B cell (primary cell): Measurements from ENCODE around the gene DOCK4. TPM values are rescaled to one million over a fixed set of nuclear protein-coding genes. Genes with fewer than 3 reads are reported as not detected.

Experiments used
- ATAC-seq: fragments of 200-7000 bp; cut with Tn5 transposase; one replicate; pipeline ENCODE4 v1.10.0; 2021; ENCODE audit warnings: low read depth, mild to moderate bottlenecking, moderate number of reproducible peaks, moderate library complexity
- CTCF ChIA-PET: fragments of 350-600 bp; sonication (Branson Sonifier 250); formaldehyde crosslinking; loops from one replicate; lab custom pipeline; 2021; ENCODE audit warnings: antibody characterized with exemption, inconsistent platforms; lab: Charles Lee
- POLR2A ChIA-PET: fragments of 350-600 bp; sonication (Branson Sonifier 250); formaldehyde crosslinking; loops from one replicate; lab custom pipeline; 2021; ENCODE audit warnings: antibody characterized with exemption; lab: Charles Lee
- DNase-seq: peaks from one replicate; pipeline ENCODE4 v3.0.0; 2013
- H2AFZ ChIP-seq: 2 replicates; pipeline ENCODE4 v1.6.1; 2012; ENCODE audit warnings: mild to moderate bottlenecking, low read depth, low read length; ENCODE audit not compliant: insufficient read depth, poor library complexity, severe bottlenecking
- H3K27ac ChIP-seq, 2 donors: 1 replicate in 1 of 2; 2 replicates in 1 of 2; pipeline ENCODE4 v1.5.1; 2012 to 2013; ENCODE audit warnings: low read length in 2 of 2, mild to moderate bottlenecking in 2 of 2, moderate library complexity in 1 of 2
- H3K27me3 ChIP-seq, 4 experiments: fragments of 200-600 bp in 1 of 4; sonication (generic) in 1 of 4; replicated peaks in 1 of 4; 1 replicate in 2 of 4; 2 replicates in 2 of 4; pipeline versions ENCODE4 v1.6.1 to v1.7.0; 2013 to 2016; ENCODE audit warnings: low read length in 3 of 4, mild to moderate bottlenecking in 2 of 4, mixed read lengths in 1 of 4, moderate library complexity in 1 of 4; ENCODE audit not compliant: insufficient read depth in 4 of 4, control insufficient read depth in 3 of 4; ENCODE audit errors: control extremely low read depth in 1 of 4
- H3K36me3 ChIP-seq, 2 experiments: replicated peaks in 1 of 2; 1 replicate in 1 of 2; 2 replicates in 1 of 2; pipeline versions ENCODE4 v1.6.1 to v1.7.1; 2013; ENCODE audit warnings: low read length in 1 of 2; ENCODE audit not compliant: insufficient read depth in 2 of 2, control insufficient read depth in 1 of 2; ENCODE audit errors: control extremely low read depth in 1 of 2, extremely low read depth in 1 of 2
- H3K4me1 ChIP-seq, 2 donors: fragments of 200-600 bp in 1 of 2; sonication (generic) in 1 of 2; 1 replicate in 1 of 2; 2 replicates in 1 of 2; pipeline versions ENCODE4 v1.5.1 to v1.6.1; 2013 to 2017; ENCODE audit warnings: low read length in 2 of 2; ENCODE audit not compliant: control insufficient read depth in 2 of 2, insufficient read depth in 2 of 2
- H3K4me2 ChIP-seq: replicated peaks from 2 replicates; pipeline ENCODE3; 2012; ENCODE audit warnings: mild to moderate bottlenecking, low read depth, low read length; ENCODE audit not compliant: poor library complexity, severe bottlenecking
- H3K4me3 ChIP-seq, 5 experiments: fragments of 200-600 bp in 1 of 5; sonication (generic) in 1 of 5; 1 replicate in 3 of 5; 2 replicates in 2 of 5; pipeline versions ENCODE4 v1.5.1 to v1.7.0; 2011 to 2016; ENCODE audit warnings: low read length in 4 of 5, mild to moderate bottlenecking in 4 of 5, low read depth in 2 of 5, control low read depth in 1 of 5, moderate library complexity in 1 of 5; ENCODE audit not compliant: insufficient read depth in 1 of 5; ENCODE audit errors: control extremely low read depth in 1 of 5, extremely low read depth in 1 of 5
- H3K79me2 ChIP-seq: fragments of 200-600 bp; sonication (generic); one replicate; pipeline ENCODE4 v1.6.0; 2016; ENCODE audit warnings: low read length; ENCODE audit not compliant: control insufficient read depth, insufficient read depth
- H3K9ac ChIP-seq: fragments of 200-600 bp; sonication (generic); 2 replicates; pipeline ENCODE4 v1.6.1; 2017; ENCODE audit warnings: mild to moderate bottlenecking, low read length, moderate library complexity
- H3K9me3 ChIP-seq, 3 donors: one replicate each; pipeline versions ENCODE4 v1.6.1 to v1.7.1; 2013; ENCODE audit warnings: low read length in 2 of 3; ENCODE audit not compliant: control insufficient read depth in 2 of 3, insufficient read depth in 1 of 3; ENCODE audit errors: control extremely low read depth in 1 of 3
- H4K20me1 ChIP-seq: 2 replicates; pipeline ENCODE4 v1.6.0; 2012; ENCODE audit warnings: mild to moderate bottlenecking, low read length; ENCODE audit not compliant: insufficient read depth, control insufficient read depth, poor library complexity, severe bottlenecking
- H3K27ac Mint-ChIP-seq: one replicate; pipeline ENCODE4 v1.8.0; 2021; ENCODE audit warnings: mixed read lengths
- H3K27me3 Mint-ChIP-seq: one replicate; pipeline ENCODE4 v1.8.0; 2021; ENCODE audit warnings: mixed read lengths
- H3K4me1 Mint-ChIP-seq: one replicate; pipeline ENCODE4 v1.8.0; 2021; ENCODE audit warnings: mixed read lengths
- H3K4me3 Mint-ChIP-seq: one replicate; pipeline ENCODE4 v1.8.0; 2021; ENCODE audit warnings: mixed read lengths
- H3K9me3 Mint-ChIP-seq: one replicate; pipeline ENCODE4 v1.8.0; 2022; ENCODE audit warnings: mixed read lengths; ENCODE audit not compliant: insufficient read depth
- EZH2 ChIP-seq: IDR thresholded peaks from 2 replicates; pipeline ENCODE4 v1.6.1; 2012; ENCODE audit warnings: borderline replicate concordance, low read depth, mild to moderate bottlenecking, moderate library complexity, low read length; ENCODE audit not compliant: insufficient read depth, poor library complexity, severe bottlenecking
- WGBS: methylation state at CpG from one replicate; pipeline ENCODE4 v1.1.5; 2013; ENCODE audit warnings: missing lambda C conversion rate; ENCODE audit not compliant: insufficient coverage; 5-methylcytosine and 5-hydroxymethylcytosine counted together
- intact Hi-C: fragments of 100-400 bp; cut with micrococcal nuclease; formaldehyde crosslinking; loops from one replicate; pipeline ENCODE4 v1.10.0; 2022
- polyA plus RNA-seq: library from polyadenylated mRNA; depleted of rRNA; stranded (reverse); fragments of >200 nt; gene quantifications from 2 replicates; pipeline ENCODE4 v1.2.3, GENCODE V29; 2012
- total RNA-seq, 2 donors: library from RNA; stranded (reverse); fragments of 120-200 nt in 1 of 2; gene quantifications; 1 replicate in 1 of 2; 2 replicates in 1 of 2; pipeline versions ENCODE4 v1.2.3 to v1.2.4, GENCODE V29; 2013 to 2022
- TF ChIP-seq, protein P1 (sequence below): fragments of 200-600 bp; IDR thresholded peaks from one replicate; pipeline ENCODE4 v1.8.0; 2022; ENCODE audit warnings: antibody characterized with exemption, mild to moderate bottlenecking

DOCK4 gene
- total and polyA plus RNA-seq, 2 donors (not counting 1 experiment from before 2014, with no cell fraction given) = 0.03 to 4.1 TPM

DNA sequence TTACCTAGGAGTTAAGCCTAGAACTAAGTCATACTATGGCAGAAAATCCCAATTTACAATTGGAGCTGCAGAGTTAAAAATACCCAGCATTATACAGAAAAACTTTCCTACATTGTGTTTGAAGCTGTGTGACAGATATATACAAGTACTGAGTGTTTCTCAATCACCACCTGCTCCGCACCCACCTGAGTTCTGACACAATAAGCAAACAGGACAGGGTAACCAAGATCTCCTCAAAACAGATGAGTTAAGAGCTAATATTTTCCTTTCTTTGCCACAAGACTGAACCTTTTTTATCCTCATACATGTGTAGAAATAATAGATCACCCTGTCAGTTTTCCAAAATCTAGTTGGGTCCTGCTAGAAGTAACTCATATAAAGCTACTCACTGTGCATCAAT, 186.3 kb downstream of the DOCK4 start:
- no peak overlapping the region for H3K9ac ChIP-seq
- H3K4me3 Mint-ChIP-seq = no peak overlapping the region
- TF ChIP-seq EZH2 = no peak

DNA sequence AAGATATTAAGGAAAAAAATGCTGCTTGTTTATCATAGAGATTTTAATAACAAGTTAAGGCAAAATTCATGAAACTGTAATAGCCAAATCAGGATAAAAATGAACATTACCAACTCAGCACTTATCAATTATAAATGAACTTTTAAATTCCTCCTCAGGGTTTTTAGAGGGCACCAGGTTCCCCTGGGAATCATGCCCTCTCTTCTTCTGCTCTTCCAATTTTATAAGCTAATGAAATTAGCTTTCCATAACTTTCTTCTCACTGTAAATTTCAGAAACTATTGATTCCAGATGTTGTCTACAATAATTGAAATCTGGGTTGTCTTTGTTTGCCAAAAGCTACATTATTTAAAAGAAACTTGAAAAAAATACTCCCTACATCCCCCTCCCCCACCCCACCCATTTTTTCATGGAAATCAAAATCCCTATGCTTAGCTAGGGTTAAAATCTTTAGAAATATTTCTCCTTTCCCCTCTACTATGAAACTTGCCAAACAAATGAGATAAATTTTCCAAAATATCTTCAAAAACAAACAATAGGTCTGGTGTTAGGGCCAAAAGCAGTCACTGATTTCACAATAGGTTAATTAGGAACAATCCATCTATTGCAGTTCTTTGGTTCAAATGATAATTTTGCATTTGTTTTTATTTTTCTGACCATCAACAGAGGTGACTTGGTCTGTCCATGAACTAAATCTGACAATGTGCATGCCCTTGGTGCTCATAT, 187.7 kb downstream of the DOCK4 start:
- Histone ChIP-seq H3K9me3 (no peaks in the 10 kb centered on the region), H3K27me3 (no peaks in the 10 kb centered on the region), H3K79me2 (no peaks in the 10 kb centered on the region), H3K4me3 (no peak overlapping the region), H3K36me3 (no peaks in the 10 kb centered on the region), H3K27ac (no peak overlapping the region), H3K4me1 (no peaks in the 10 kb centered on the region), H4K20me1 (no peaks in the 10 kb centered on the region), H3K9ac (no peak overlapping the region), H3K4me2 (no peak overlapping the region), H2AFZ (no peak overlapping the region)
- Mint-ChIP-seq H3K9me3 (no peaks in the 10 kb centered on the region), H3K4me3 (no peak overlapping the region), H3K27ac (no peak overlapping the region), H3K4me1 (no peaks in the 10 kb centered on the region), H3K27me3 (peaks cover 4% of the 10 kb centered on the region)
- intact Hi-C loops = no loop called here
- ATAC-seq (no peak), DNase-seq (no peak)
- POLR2A ChIA-PET = no interaction called here
- TF ChIP-seq, protein P1, sequence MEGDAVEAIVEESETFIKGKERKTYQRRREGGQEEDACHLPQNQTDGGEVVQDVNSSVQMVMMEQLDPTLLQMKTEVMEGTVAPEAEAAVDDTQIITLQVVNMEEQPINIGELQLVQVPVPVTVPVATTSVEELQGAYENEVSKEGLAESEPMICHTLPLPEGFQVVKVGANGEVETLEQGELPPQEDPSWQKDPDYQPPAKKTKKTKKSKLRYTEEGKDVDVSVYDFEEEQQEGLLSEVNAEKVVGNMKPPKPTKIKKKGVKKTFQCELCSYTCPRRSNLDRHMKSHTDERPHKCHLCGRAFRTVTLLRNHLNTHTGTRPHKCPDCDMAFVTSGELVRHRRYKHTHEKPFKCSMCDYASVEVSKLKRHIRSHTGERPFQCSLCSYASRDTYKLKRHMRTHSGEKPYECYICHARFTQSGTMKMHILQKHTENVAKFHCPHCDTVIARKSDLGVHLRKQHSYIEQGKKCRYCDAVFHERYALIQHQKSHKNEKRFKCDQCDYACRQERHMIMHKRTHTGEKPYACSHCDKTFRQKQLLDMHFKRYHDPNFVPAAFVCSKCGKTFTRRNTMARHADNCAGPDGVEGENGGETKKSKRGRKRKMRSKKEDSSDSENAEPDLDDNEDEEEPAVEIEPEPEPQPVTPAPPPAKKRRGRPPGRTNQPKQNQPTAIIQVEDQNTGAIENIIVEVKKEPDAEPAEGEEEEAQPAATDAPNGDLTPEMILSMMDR = no peak
- no peak for TF ChIP-seq EZH2
- CTCF ChIA-PET = no interaction called here

More for the DNA sequence above, 186.3 kb downstream of the DOCK4 start:
- Histone ChIP-seq H3K36me3 (no peaks in the 10 kb centered on the region), H3K27ac (no peak overlapping the region), H3K4me3 (no peak overlapping the region), H3K79me2 (no peaks in the 10 kb centered on the region), H4K20me1 (no peaks in the 10 kb centered on the region), H3K4me1 (no peaks in the 10 kb centered on the region), H2AFZ (no peak overlapping the region), H3K27me3 (no peaks in the 10 kb centered on the region), H3K9me3 (no peaks in the 10 kb centered on the region), H3K4me2 (no peak overlapping the region)
- DNase-seq (no peak), ATAC-seq (no peak)
- Mint-ChIP-seq H3K9me3 (no peaks in the 10 kb centered on the region), H3K4me1 (no peaks in the 10 kb centered on the region), H3K27ac (no peak overlapping the region), H3K27me3 (peaks cover 4% of the 10 kb centered on the region)
- POLR2A ChIA-PET = no interaction called here
- WGBS = no CpG with 5 or more reads among the region's 1 CpG
- CTCF ChIA-PET = interaction anchor here (0.6 kb wide), 1 partner anchor 132 kb away, joined by 3 read pairs; no protein-coding TSS in a partner anchor
- intact Hi-C loops = no loop called here
